Left renal pelvis (tissue), 4 donors: ENCODE results near the gene STAT5A. TPM values are rescaled to one million over a fixed set of nuclear protein-coding genes. Genes with fewer than 3 reads are reported as not detected.
A peak's percentile ranks its signal among the peaks of the same experiment; 100 is the strongest.
"Not testable (repeated sequence)": the region's sequence is repeated elsewhere in the genome, so short reads cannot be mapped to it uniquely, and the experiment has no call there.

Experiments
- DNase-seq, 4 donors: peaks; one replicate each; pipeline ENCODE4 v3.0.0-alpha.2; 2013; ENCODE audit warnings: low read depth in 4 of 4, low spot score in 3 of 4
- polyA plus RNA-seq, 4 donors: library from polyadenylated mRNA; unstranded; fragments of 120-200 nt; gene quantifications; one replicate each; pipeline ENCODE4 v1.2.1, GENCODE V29; 2013; ENCODE audit not compliant: insufficient read length in 4 of 4

STAT5A gene
- polyA plus RNA-seq, 4 donors: 5.4 to 15.3 (median 7.0) TPM

DNA sequence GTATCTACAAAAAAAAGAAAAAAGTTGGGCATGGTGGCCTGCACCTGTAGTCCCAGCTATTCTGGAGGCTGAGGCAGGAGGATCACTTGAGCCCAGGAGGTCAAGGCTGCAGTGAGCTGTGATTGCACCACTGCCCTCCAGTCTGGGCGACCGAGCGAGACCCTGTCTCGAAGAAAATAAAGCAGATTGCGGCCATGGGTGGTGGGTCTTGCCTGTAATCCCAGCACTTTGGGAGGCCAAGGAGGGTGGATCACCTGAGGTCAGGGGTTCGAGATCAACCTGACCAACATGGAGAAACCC lies 16.7 kb downstream of the STAT5A start:
- DNase-seq: not testable (repeated sequence)

DNA sequence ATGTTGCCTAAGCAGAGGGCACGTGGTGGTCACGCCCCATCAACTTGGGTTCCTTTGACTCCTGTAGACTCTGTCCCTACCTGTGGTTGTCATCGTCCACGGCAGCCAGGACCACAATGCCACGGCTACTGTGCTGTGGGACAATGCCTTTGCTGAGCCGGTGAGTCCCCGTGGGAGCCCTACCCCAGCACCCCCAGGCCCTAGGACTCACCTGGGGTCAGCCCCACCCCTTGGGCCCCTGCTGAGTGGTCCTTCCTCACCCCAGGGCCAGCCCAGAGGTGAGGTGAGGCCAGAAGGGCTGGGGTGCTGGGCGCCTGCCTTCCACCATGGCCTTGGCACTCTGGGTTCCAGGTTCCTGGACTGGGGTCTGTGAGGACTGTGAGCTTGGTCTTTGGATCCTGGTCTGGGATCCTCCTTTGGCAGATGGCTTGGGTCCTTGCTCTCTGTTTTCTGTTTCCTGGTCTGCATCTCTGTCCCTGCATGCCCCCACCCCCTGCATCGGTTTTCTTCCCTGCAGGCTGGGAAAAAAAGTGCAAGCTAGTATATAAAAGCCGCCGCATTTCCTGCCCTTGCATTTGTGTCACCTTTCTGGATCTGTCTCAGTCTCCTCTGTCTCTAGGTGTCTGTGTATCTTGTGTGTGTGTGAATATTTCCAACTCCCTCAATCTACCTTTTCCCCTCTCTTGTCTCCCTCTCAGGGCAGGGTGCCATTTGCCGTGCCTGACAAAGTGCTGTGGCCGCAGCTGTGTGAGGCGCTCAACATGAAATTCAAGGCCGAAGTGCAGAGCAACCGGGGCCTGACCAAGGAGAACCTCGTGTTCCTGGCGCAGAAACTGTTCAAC lies 17.5 kb downstream of the STAT5A start:
- DNase-seq: no peak

DNA sequence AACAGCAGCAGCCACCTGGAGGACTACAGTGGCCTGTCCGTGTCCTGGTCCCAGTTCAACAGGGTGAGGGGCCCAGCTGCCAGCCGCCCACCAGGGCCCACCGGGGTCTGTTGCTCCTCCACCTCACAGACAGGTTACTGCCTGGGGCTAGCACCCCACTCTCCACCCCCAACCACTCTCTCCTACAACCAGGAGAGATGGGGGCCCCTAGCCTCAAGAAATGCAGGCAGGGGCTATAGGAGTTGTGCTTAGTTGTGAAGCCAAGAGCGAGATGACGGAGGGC lies 18.0 kb downstream of the STAT5A start:
- no peak for DNase-seq

DNA sequence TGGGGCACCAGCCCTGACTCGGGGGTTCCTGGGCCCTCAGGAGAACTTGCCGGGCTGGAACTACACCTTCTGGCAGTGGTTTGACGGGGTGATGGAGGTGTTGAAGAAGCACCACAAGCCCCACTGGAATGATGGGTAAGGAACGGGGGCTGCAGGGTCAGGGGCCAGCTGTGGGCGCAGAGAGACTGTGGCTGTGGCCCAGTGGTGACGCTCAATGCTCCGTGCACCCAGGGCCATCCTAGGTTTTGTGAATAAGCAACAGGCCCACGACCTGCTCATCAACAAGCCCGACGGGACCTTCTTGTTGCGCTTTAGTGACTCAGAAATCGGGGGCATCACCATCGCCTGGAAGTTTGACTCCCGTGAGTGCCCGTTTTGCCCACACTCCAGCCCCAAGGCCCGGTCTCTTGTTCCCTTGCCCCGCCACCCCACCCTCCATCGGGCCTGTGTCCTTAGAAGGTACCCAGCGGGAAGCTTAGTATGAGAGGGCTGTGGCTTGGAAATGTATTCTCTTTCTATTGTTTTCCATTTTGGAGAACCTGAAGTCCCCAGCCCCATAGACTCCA lies 19.1 kb downstream of the STAT5A start:
- no peak for DNase-seq

DNA sequence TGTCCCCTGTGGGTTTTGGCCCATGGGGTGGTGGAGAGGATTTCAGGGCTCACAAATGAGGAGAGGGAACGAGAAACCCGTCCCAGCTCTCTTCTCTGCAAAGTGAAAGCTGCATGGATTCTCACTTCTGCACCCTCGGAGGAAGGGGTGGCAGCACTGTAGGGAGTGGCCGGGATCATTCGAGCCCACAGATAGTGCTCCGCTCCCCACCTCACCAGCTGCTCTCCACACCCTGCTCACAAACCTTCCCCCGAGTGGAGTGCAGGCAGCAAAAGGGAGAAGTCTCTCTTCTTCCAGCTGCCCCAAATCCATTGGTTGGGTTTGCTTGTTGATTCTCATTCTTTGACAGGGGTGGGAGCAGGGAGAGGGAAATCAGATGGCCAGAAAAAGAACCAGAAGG lies 20.1 kb downstream of the STAT5A start:
- no peak for DNase-seq

DNA sequence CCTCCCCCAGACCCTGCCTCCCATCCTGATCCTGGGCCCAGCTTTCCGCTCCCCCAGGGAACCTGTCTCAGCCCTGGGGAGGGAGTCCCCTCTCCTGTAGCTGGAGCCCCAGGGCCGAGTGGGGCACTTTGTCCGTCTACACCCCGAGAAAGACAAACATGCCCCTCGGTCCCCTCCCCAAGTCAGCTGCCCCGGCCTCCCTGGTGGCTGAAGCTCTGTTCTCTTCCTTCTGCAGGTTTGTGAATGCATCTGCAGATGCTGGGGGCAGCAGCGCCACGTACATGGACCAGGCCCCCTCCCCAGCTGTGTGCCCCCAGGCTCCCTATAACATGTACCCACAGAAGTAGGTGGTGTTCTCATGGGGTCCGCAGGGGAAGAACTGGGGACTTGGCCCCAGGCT lies 20.8 kb downstream of the STAT5A start:
- no peak for DNase-seq

DNA sequence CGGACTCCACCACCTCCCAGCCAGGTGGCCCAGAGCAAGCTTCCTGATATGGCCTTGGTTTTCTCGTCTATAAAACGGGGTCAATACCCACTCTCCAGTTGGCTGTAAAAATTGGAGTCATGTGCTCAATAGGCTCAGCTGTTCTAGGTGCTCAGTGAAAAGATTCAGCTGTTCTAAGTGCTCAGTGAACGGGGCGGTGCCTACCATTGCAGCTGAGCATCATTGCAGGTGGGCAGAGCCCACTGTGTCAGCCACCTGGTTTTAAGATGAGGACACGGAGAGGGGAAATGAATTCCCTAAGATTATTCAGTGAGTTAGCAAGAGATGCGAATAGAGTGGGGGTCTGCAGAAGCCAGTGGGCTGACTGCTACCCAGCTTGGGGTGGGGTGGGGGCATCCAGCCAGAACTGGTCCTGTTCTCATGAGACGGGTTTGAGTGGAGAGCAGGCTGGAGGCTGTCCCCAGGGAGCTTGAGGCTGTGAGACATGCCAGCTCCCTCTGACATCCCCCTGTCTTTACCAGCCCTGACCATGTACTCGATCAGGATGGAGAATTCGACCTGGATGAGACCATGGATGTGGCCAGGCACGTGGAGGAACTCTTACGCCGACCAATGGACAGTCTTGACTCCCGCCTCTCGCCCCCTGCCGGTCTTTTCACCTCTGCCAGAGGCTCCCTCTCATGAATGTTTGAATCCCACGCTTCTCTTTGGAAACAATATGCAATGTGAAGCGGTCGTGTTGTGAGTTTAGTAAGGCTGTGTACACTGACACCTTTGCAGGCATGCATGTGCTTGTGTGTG lies 21.9 kb downstream of the STAT5A start:
- no peak for DNase-seq

DNA sequence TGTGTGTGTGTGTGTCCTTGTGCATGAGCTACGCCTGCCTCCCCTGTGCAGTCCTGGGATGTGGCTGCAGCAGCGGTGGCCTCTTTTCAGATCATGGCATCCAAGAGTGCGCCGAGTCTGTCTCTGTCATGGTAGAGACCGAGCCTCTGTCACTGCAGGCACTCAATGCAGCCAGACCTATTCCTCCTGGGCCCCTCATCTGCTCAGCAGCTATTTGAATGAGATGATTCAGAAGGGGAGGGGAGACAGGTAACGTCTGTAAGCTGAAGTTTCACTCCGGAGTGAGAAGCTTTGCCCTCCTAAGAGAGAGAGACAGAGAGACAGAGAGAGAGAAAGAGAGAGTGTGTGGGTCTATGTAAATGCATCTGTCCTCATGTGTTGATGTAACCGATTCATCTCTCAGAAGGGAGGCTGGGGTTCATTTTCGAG lies 22.5 kb downstream of the STAT5A start:
- DNase-seq: no peak

DNA sequence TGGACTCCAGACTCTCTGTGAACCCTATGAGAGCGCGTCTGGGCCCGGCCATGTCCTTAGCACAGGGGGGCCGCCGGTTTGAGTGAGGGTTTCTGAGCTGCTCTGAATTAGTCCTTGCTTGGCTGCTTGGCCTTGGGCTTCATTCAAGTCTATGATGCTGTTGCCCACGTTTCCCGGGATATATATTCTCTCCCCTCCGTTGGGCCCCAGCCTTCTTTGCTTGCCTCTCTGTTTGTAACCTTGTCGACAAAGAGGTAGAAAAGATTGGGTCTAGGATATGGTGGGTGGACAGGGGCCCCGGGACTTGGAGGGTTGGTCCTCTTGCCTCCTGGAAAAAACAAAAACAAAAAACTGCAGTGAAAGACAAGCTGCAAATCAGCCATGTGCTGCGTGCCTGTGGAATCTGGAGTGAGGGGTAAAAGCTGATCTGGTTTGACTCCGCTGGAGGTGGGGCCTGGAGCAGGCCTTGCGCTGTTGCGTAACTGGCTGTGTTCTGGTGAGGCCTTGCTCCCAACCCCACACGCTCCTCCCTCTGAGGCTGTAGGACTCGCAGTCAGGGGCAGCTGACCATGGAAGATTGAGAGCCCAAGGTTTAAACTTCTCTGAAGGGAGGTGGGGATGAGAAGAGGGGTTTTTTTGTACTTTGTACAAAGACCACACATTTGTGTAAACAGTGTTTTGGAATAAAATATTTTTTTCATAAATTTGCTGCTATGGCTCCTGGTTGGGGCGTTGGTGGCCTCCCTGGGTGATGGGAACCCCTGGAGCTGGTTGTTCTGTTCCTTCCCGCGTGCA lies 23.1 kb downstream of the STAT5A start:
- peak; percentile 70 to 80 (median 77) for DNase-seq

DNA sequence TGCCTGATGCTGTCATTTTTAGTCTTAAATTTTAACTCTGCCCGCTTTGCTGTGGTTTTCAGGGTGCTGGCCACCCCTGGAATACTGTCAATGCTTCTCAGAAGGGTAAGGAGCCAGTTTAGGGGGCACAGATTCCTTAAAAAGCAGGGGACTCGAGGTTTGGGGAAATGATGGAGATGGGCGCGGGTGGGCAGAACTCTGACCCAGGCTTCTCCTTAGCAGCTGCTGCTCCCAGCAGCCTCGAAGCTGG lies 23.7 kb downstream of the STAT5A start:
- DNase-seq: no peak

DNA sequence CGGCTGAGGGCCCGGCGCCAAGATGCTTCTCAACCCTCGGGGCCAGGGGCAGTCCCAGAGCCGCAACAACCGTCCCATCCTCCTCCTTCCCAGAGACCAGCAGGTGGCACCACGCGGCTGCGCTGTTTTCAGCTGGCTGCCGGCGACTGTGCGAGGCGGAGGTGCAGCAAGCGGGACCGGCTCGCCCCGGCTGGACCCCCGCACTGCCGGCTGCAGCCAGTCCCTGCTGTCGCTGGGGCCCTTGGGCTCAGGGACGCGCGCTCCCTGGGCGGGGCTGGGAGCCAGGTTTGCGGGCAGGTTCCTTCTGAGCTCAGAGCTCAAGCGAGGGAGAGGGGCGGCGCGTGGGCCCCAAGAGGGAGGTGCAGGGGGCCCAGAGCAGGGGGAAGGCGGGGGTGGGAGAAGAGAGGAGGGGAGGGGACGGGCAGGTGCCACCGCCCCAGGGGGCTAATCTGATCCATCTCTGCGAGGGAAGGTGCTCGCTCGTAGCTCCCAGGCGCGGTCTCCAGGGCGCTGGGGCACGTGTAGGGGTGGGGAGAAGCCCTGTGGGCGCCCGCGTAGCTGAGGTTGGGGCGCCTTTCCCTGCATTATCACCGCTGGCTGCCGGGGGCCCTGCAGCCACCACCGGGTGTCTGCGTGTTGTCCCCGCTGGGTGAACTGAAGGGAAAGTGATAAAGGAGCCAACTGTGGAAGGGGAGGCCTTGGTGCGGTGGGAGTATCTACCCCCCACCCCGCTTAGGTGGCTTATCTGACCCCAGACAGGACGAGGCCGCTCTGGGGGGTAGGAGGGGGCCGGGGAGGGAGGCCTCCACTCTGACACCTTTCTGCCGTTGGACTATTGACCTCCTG lies 24.2 kb downstream of the STAT5A start:
- peak; percentile 59 to 73 (median 68) for DNase-seq

DNA sequence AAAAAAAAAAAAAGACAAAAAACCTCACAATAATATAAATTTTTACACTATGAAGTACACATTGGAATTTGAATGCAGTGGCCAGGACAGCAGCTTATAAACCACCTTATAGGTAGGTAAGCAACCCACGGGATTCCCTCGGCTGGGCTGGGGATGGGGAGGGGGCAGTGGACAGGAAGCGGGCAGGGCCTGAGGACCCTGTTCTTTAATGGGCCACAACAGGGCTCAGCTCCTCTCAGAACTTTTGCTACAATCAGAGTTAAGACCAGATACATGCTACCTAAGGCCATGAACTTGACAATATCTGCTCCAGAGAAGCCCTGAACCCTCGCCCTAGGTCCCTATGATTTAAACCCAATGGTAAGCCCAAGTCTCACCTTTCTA lies 25.1 kb downstream of the STAT5A start:
- DNase-seq: no peak

DNA sequence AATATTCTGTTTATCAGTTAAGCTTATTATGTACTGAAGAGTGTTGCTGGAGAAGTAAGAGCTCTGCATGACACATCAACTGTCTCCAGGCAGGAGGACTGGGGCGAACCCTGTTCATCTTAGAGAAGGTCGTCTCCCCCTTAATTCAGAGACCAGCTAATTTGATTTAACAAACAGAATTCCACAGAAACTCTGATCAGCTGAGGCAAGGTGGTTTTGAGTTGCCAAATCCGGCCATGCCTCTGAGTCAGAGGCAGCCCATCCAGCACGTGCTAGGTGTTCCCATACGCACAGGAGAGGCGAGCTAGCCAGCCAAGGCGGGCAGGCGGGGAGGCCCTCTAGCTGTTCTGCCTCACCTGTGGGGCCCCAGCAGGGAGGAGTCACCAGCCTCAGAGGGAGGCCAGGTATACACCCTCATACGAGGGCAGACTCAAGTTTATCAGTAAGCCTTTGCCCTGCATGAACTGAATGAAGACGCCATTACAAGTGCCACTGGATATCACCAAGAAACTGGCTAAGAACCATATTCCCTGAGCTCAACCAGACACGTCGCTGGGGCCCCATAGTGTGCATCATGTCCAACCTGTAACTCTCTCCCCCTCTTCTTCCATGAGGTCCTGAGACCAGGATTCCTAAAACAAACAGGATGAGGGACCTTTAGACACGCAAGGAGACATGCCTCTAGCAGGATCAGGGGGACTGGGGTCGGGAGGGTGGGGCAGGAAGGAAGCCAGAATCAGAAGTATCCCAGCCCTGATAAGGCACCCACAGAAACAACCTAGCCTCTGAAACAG lies 25.7 kb downstream of the STAT5A start:
- no peak for DNase-seq

DNA sequence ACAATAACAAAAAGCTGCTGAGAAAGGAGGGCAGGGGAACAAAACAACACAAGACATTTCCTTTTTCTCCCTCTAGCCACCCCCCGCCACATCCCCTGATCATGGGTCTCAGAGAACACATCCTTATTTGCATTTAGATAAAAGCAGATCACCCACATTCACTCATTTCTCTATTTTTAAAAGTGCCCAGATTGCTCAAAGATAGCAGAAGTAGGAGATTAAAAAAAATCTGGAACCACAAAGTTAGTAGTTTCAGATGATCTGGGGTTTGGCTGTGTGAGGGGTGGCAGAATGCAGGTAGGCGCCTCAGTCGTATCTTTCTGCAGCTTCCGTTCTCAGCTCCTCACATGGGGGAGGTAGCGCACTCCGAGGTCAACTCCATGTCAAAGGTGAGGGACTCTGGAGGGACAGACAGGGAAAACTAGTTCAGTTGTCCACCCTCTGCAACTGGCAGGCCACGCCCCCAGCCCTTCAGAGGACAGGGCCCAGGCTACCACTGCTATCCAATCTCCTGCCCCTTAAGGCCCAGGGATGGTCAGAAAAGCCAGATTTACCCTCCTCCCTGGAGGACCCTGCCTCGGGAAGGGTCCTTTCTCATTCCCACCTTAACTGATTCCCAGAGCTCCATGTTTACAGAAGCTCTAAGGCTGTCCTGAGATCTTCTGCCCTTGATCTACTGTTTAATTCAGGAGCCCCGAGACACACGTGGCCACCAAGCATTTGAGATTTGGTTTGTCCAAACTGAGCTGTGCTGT lies 27.3 kb downstream of the STAT5A start:
- DNase-seq: no peak

DNA sequence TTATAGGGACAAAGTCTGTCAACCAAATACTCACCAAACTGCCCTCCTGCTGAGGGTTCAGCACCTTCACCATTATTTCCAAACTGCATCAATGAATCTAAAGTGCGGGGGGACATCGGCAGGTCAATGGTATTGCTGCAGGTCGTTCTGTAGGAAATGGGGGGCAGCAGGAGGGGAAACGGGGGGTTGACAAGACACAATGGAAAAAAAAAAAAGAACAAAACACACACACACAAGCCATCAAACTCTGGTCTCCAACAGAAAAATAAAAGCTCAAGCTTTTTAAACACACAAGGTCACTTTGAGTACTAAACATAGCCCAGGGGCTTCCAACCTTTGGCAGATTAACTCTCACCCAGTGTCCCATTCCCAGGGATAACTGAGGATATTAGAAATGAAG lies 28.5 kb downstream of the STAT5A start:
- no peak for DNase-seq

DNA sequence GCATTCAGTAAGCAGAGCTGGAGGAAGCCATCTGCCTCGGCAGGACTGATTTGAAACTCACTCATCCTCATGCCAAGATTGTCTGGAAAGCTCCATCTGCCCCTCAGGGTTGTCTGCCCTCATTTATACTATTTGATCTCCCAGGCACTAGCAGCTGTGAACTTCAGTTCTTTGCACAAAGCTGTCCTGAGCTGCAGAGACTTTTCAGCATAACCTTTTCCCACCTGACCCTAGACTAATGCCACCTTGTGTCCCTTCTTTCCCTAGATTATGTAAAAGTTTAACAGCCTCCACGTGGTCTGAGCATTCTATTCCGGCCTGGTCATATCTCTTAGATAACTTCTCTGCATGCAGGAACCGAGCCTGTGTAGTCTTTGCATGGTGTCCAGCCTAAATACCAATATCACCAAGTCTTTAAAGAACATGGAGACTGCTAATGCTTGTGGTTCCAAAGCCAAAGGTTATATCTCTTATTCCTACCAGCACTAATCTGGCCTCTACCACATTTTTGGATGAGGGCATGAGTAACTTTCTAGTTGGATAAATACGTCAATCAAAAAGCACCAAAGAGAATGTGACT lies 29.1 kb downstream of the STAT5A start:
- DNase-seq: no peak

DNA sequence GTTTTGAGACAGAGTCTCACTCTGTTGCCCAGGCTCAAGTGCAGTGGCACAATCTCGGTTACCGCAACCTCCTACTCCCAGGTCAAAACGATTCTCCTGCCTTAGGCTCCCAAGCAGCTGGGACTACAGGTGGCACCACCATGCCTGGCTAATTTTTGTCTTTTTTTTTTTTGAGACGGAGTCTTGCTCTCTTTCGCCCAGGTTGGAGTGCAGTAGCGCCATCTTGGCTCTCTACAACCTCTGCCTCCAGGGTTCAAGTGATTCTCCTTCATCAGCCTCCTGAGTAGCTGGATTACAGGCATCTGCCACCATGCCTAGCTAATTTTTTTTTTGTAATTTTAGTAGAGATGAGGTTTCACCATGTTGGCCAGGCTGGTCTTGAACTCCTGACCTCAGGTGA lies 29.7 kb downstream of the STAT5A start:
- DNase-seq: not testable (repeated sequence)

DNA sequence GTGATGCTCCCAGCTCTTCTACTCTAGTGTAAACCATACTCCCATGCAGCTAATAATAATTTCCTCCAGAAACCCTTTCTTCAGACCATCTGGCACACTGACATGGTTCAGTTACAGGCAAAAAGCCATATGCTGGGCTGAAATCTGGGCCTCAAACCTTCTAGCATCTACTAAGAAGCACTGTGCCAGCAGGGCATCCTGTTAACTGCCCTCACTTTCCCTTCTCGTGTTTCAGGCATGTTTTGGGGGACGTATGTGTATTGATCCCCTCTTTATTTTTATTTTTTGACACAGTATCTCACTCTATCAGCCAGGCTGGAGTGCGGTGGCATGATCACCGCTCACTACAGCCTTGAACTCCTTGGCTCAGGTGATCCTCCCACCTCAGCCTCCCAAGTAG lies 33.3 kb downstream of the STAT5A start:
- DNase-seq: no peak
